IMR-90 (cell line): ENCODE data around the gene FHAD1. TPM values are rescaled to one million over a fixed set of nuclear protein-coding genes. Genes with fewer than 3 reads are reported as not detected.

Experiments used
- ATAC-seq: fragments of 200-7000 bp; cut with Tn5 transposase; 2 replicates; pipeline ENCODE4 v1.9.1; 2020; ENCODE audit warnings: low read depth, mild to moderate bottlenecking, moderate library complexity
- BruUV-seq: library from RNA; stranded (reverse); fragments of 400-500 nt; replicated peaks from 2 replicates; lab custom pipeline; 2021; lab: Mats Ljungman, UMichigan
- CTCF ChIA-PET: fragments of 300-600 bp; formaldehyde crosslinking; extraction: SDS; loops from one replicate; lab custom pipeline; 2021; ENCODE audit warnings: antibody characterized with exemption; lab: Yijun Ruan, JAX
- POLR2A ChIA-PET: fragments of 300-600 bp; sonication (Branson Sonifier 250); formaldehyde crosslinking; loops from one replicate; lab custom pipeline; 2022; ENCODE audit warnings: antibody characterized with exemption; ENCODE audit not compliant: unreplicated experiment; lab: Charles Lee
- DNase-seq: peaks from one replicate; pipeline ENCODE4 v3.0.0; 2013
- H2AFZ ChIP-seq: replicated peaks from 2 replicates; pipeline ENCODE3; 2013; ENCODE audit warnings: low read length, mild to moderate bottlenecking; ENCODE audit not compliant: poor library complexity
- H2AK5ac ChIP-seq: 2 replicates; pipeline ENCODE4 v1.6.1; 2013; ENCODE audit warnings: low read depth, low read length, inconsistent platforms
- H2AK9ac ChIP-seq: replicated peaks from 2 replicates; pipeline ENCODE3; 2013; ENCODE audit warnings: mild to moderate bottlenecking, low read depth, low read length, moderate library complexity; ENCODE audit not compliant: poor library complexity
- H2BK120ac ChIP-seq: 2 replicates; pipeline ENCODE4 v1.6.1; 2013; ENCODE audit warnings: low read depth, low read length, inconsistent platforms
- H2BK15ac ChIP-seq: 3 replicates; pipeline ENCODE4 v1.6.1; 2013; ENCODE audit warnings: low read depth, low read length, inconsistent platforms
- H2BK20ac ChIP-seq: 2 replicates; pipeline ENCODE4 v1.6.1; 2013; ENCODE audit warnings: low read depth, mild to moderate bottlenecking, inconsistent platforms, low read length, moderate library complexity
- H2BK5ac ChIP-seq: 2 replicates; pipeline ENCODE4 v1.6.1; 2013; ENCODE audit warnings: mild to moderate bottlenecking, low read depth, low read length, inconsistent platforms; ENCODE audit not compliant: poor library complexity, severe bottlenecking
- H3K14ac ChIP-seq: replicated peaks from 2 replicates; pipeline ENCODE4 v1.6.1; 2013; ENCODE audit warnings: low read depth, low read length, inconsistent platforms
- H3K18ac ChIP-seq: 2 replicates; pipeline ENCODE4 v1.6.1; 2013; ENCODE audit warnings: low read depth, low read length, control low read depth
- H3K23ac ChIP-seq: 2 replicates; pipeline ENCODE4 v1.6.1; 2013; ENCODE audit warnings: low read depth, low read length, inconsistent platforms
- H3K27ac ChIP-seq: 2 replicates; pipeline ENCODE4 v1.5.1; 2013; ENCODE audit warnings: mild to moderate bottlenecking, control low read depth, low read length; ENCODE audit not compliant: insufficient read depth
- H3K27me3 ChIP-seq: 2 replicates; pipeline ENCODE4 v1.6.1; 2013; ENCODE audit warnings: low read length; ENCODE audit not compliant: control insufficient read depth, insufficient read depth
- H3K36me3 ChIP-seq: 2 replicates; pipeline ENCODE4 v1.6.1; 2013; ENCODE audit warnings: low read length, mixed read lengths; ENCODE audit not compliant: control insufficient read depth, insufficient read depth
- H3K4ac ChIP-seq: 2 replicates; pipeline ENCODE4 v1.6.1; 2013; ENCODE audit warnings: low read depth, low read length, inconsistent platforms
- H3K4me1 ChIP-seq: 2 replicates; pipeline ENCODE4 v1.6.1; 2013; ENCODE audit warnings: low read length, mixed read lengths; ENCODE audit not compliant: control insufficient read depth, insufficient read depth
- H3K4me2 ChIP-seq: 2 replicates; pipeline ENCODE4 v1.6.1; 2013; ENCODE audit warnings: low read depth, mild to moderate bottlenecking, control low read depth, low read length, moderate library complexity
- H3K4me3 ChIP-seq: 2 replicates; pipeline ENCODE4 v1.5.1; 2013; ENCODE audit warnings: low read depth, mild to moderate bottlenecking, control low read depth, low read length, moderate library complexity; ENCODE audit not compliant: insufficient read depth
- H3K56ac ChIP-seq: 2 replicates; pipeline ENCODE4 v1.6.1; 2013; ENCODE audit warnings: low read length, inconsistent platforms; ENCODE audit not compliant: insufficient read depth; ENCODE audit errors: extremely low read depth
- H3K79me1 ChIP-seq, 2 experiments: 2 replicates each; pipeline ENCODE4 v1.6.1; 2013; ENCODE audit warnings: low read length in 2 of 2, inconsistent platforms in 1 of 2, low read depth in 1 of 2
- H3K9ac ChIP-seq: 2 replicates; pipeline ENCODE4 v1.6.1; 2013; ENCODE audit warnings: low read depth, low read length, control low read depth
- H3K9me1 ChIP-seq: 2 replicates; pipeline ENCODE4 v1.6.1; 2013; ENCODE audit warnings: low read length, inconsistent platforms; ENCODE audit not compliant: insufficient read depth
- H3K9me3 ChIP-seq: 2 replicates; pipeline ENCODE4 v1.6.1; 2013; ENCODE audit warnings: low read length; ENCODE audit not compliant: control insufficient read depth, insufficient read depth
- H4K20me1 ChIP-seq: 2 replicates; pipeline ENCODE4 v1.6.1; 2013; ENCODE audit warnings: low read length, inconsistent platforms; ENCODE audit not compliant: insufficient read depth
- H4K5ac ChIP-seq: 2 replicates; pipeline ENCODE4 v1.6.1; 2013; ENCODE audit warnings: mild to moderate bottlenecking, low read depth, low read length, control low read depth
- H4K8ac ChIP-seq, 2 experiments: 2 replicates each; pipeline ENCODE4 v1.6.1; 2013; ENCODE audit warnings: low read depth in 2 of 2, low read length in 2 of 2, control low read depth in 1 of 2, inconsistent platforms in 1 of 2
- H4K91ac ChIP-seq: 2 replicates; pipeline ENCODE4 v1.6.1; 2013; ENCODE audit warnings: low read depth, low read length, inconsistent platforms; ENCODE audit not compliant: insufficient read depth
- CEBPB ChIP-seq: IDR thresholded peaks from 2 replicates; pipeline ENCODE4 v1.6.1; 2012; ENCODE audit warnings: low read depth, low read length, improper control_type of control experiment
- FOS ChIP-seq: fragments of 150-350 bp; IDR thresholded peaks from 2 replicates; pipeline ENCODE4 v1.6.1; 2016; ENCODE audit warnings: low read depth, low read length
- MAFK ChIP-seq: IDR thresholded peaks from 2 replicates; pipeline ENCODE4 v1.6.1; 2012; ENCODE audit warnings: low read depth, low read length, improper control_type of control experiment
- MAZ ChIP-seq: IDR thresholded peaks from 2 replicates; pipeline ENCODE4 v1.6.1; 2012; ENCODE audit warnings: low read depth, mild to moderate bottlenecking, low read length, improper control_type of control experiment, moderate library complexity, borderline replicate concordance
- NFE2L2 ChIP-seq: fragments of 150-350 bp; IDR thresholded peaks from 2 replicates; pipeline ENCODE4 v1.6.1; 2016; ENCODE audit warnings: low read depth, mild to moderate bottlenecking, low read length
- POLR2A ChIP-seq: IDR thresholded peaks from 2 replicates; pipeline ENCODE4 v1.6.1; 2012; ENCODE audit warnings: mild to moderate bottlenecking, low read depth, low read length
- RAD21 ChIP-seq: IDR thresholded peaks from 2 replicates; pipeline ENCODE4 v1.6.1; 2012; ENCODE audit warnings: low read length, improper control_type of control experiment
- RCOR1 ChIP-seq: IDR thresholded peaks from 2 replicates; pipeline ENCODE4 v1.6.1; 2012; ENCODE audit warnings: mild to moderate bottlenecking, low read length, improper control_type of control experiment; ENCODE audit not compliant: insufficient replicate concordance
- RFX5 ChIP-seq: IDR thresholded peaks from 2 replicates; pipeline ENCODE4 v1.8.0; 2012; ENCODE audit warnings: low read depth, mild to moderate bottlenecking, low read length, moderate library complexity
- SMC3 ChIP-seq: fragments of 150-350 bp; IDR thresholded peaks from 2 replicates; pipeline ENCODE4 v1.6.1; 2016; ENCODE audit warnings: low read depth, mild to moderate bottlenecking, antibody characterized with exemption, low read length, moderate library complexity
- WGBS, 2 experiments: methylation state at CpG; one replicate each; pipeline versions ENCODE4 v1.1.5 to v1.1.7; 2013; ENCODE audit warnings: missing lambda C conversion rate in 2 of 2; ENCODE audit not compliant: insufficient read length in 1 of 2; ENCODE audit errors: extremely low coverage in 2 of 2; 5-methylcytosine and 5-hydroxymethylcytosine counted together
- dilution Hi-C: fragments of 300-500 bp; cut with HindIII; formaldehyde crosslinking; loops from one replicate; pipeline ENCODE4 v1.14.3; 2018; ENCODE audit warnings: low sequenced_read_pairs; ENCODE audit not compliant: unreplicated experiment
- in situ Hi-C: fragments of 300-500 bp; cut with MboI; formaldehyde crosslinking; loops from 3 replicates; pipeline ENCODE4 v1.14.3; 2019; ENCODE audit warnings: low sequenced_read_pairs, inconsistent platforms, mixed read lengths
- intact Hi-C: fragments of 100-400 bp; cut with micrococcal nuclease; formaldehyde crosslinking; loops from 2 replicates; pipeline ENCODE4 v1.10.0; 2022
- polyA plus RNA-seq, 3 experiments: library from polyadenylated mRNA; depleted of rRNA; stranded (reverse); fragments of >200 nt; gene quantifications; 2 replicates each; pipeline ENCODE4 v1.2.3, GENCODE V29; 2012; ENCODE audit warnings: low replicate concordance in 1 of 3
- total RNA-seq: library from RNA; depleted of rRNA; stranded (reverse); fragments of >200 nt; gene quantifications from 2 replicates; pipeline ENCODE4 v1.2.3, GENCODE V29; 2012
- TF ChIP-seq, protein P1 (sequence below): conservative IDR thresholded peaks from 2 replicates; pipeline ENCODE4 v1.5.1; 2012; ENCODE audit warnings: mild to moderate bottlenecking, low read depth, low read length, improper control_type of control experiment

The FHAD1 gene
- total and polyA plus RNA-seq, 2 of the 4 experiments (the other 2 are of a cell fraction): not detected

DNA sequence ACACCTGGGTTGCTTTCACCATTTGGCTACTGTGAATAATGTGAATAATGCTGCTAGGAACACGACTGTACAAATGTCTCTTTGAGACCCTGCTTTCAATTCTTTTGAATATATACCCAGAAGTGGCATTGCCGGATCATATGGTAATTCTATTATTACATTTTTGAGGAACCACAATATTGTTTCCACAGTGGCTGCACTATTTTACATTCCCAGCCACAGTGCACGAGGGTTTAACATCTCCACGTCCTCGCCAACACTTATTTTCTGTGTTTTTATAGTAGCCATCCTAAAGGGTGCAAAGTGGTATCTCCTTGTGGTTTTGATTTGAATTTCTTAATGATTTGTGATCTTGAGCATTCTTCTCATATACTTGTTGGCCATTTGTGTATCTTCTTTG lies 15.7 kb downstream of the FHAD1 start:
- ChIA-PET POLR2A (no interaction called here), CTCF (no interaction called here)
- Histone ChIP-seq H3K79me1 (no peaks in the 10 kb centered on the region), H4K8ac (no peak overlapping the region), H2BK5ac (no peak overlapping the region), H3K56ac (no peak overlapping the region), H3K9me3 (no peaks in the 10 kb centered on the region), H4K20me1 (no peaks in the 10 kb centered on the region), H3K14ac (no peak overlapping the region), H3K4me2 (no peak overlapping the region), H3K18ac (no peak overlapping the region), H2AFZ (no peak overlapping the region), H2BK120ac (no peak overlapping the region), H3K23ac (no peak overlapping the region), H3K9ac (no peak overlapping the region), H2AK5ac (no peak overlapping the region), H3K4me1 (peaks cover 3% of the 10 kb centered on the region; the same call in 1 of the 2 replicates), H2BK15ac (no peak overlapping the region), H3K36me3 (no peaks in the 10 kb centered on the region), H4K91ac (no peak overlapping the region), H3K4ac (no peak overlapping the region), H3K27me3 (no peaks in the 10 kb centered on the region; the same call in 1 of the 2 replicates), H2AK9ac (no peak overlapping the region), H3K9me1 (peaks cover 5% of the 10 kb centered on the region; the same call in 1 of the 2 replicates), H3K27ac (no peak overlapping the region), H3K4me3 (no peak overlapping the region), H2BK20ac (no peak overlapping the region), H4K5ac (no peak overlapping the region)
- no peak for DNase-seq
- no TSS peak for BruUV-seq
- no peak for ATAC-seq
- dilution Hi-C loops (no loop called here), in situ Hi-C loops (no loop called here), intact Hi-C loops (no loop called here)
- TF ChIP-seq, protein P1, sequence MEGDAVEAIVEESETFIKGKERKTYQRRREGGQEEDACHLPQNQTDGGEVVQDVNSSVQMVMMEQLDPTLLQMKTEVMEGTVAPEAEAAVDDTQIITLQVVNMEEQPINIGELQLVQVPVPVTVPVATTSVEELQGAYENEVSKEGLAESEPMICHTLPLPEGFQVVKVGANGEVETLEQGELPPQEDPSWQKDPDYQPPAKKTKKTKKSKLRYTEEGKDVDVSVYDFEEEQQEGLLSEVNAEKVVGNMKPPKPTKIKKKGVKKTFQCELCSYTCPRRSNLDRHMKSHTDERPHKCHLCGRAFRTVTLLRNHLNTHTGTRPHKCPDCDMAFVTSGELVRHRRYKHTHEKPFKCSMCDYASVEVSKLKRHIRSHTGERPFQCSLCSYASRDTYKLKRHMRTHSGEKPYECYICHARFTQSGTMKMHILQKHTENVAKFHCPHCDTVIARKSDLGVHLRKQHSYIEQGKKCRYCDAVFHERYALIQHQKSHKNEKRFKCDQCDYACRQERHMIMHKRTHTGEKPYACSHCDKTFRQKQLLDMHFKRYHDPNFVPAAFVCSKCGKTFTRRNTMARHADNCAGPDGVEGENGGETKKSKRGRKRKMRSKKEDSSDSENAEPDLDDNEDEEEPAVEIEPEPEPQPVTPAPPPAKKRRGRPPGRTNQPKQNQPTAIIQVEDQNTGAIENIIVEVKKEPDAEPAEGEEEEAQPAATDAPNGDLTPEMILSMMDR: no peak
- TF ChIP-seq SMC3 (no peak), NFE2L2 (no peak), CEBPB (no peak), RCOR1 (no peak), RAD21 (no peak), MAFK (no peak), RFX5 (no peak), POLR2A (no peak), MAZ (no peak), FOS (no peak)
- whole genome bisulfite sequencing, 2 experiments: no CpG with 5 or more reads among the region's 5 CpGs
